IMR-90 (cell line): ENCODE results near the gene CHMP5. TPM values are rescaled to one million over a fixed set of nuclear protein-coding genes. Genes with fewer than 3 reads are reported as not detected.
A peak's percentile ranks its signal among the peaks of the same experiment; 100 is the strongest.

ENCODE experiments used
- ATAC-seq: fragments of 200-7000 bp; cut with Tn5 transposase; 2 replicates; pipeline ENCODE4 v1.9.1; 2020; ENCODE audit warnings: low read depth, mild to moderate bottlenecking, moderate library complexity
- BruUV-seq: library from RNA; stranded (reverse); fragments of 400-500 nt; replicated peaks from 2 replicates; lab custom pipeline; 2021; lab: Mats Ljungman, UMichigan
- CTCF ChIA-PET: fragments of 300-600 bp; formaldehyde crosslinking; extraction: SDS; loops from one replicate; lab custom pipeline; 2021; ENCODE audit warnings: antibody characterized with exemption; lab: Yijun Ruan, JAX
- POLR2A ChIA-PET: fragments of 300-600 bp; sonication (Branson Sonifier 250); formaldehyde crosslinking; loops from one replicate; lab custom pipeline; 2022; ENCODE audit warnings: antibody characterized with exemption; ENCODE audit not compliant: unreplicated experiment; lab: Charles Lee
- DNase-seq: peaks from one replicate; pipeline ENCODE4 v3.0.0; 2013
- H2AFZ ChIP-seq: replicated peaks from 2 replicates; pipeline ENCODE3; 2013; ENCODE audit warnings: low read length, mild to moderate bottlenecking; ENCODE audit not compliant: poor library complexity
- H2AK5ac ChIP-seq: 2 replicates; pipeline ENCODE4 v1.6.1; 2013; ENCODE audit warnings: low read depth, low read length, inconsistent platforms
- H2AK9ac ChIP-seq: replicated peaks from 2 replicates; pipeline ENCODE3; 2013; ENCODE audit warnings: mild to moderate bottlenecking, low read depth, low read length, moderate library complexity; ENCODE audit not compliant: poor library complexity
- H2BK120ac ChIP-seq: 2 replicates; pipeline ENCODE4 v1.6.1; 2013; ENCODE audit warnings: low read depth, low read length, inconsistent platforms
- H2BK15ac ChIP-seq: 3 replicates; pipeline ENCODE4 v1.6.1; 2013; ENCODE audit warnings: low read depth, low read length, inconsistent platforms
- H2BK20ac ChIP-seq: 2 replicates; pipeline ENCODE4 v1.6.1; 2013; ENCODE audit warnings: low read depth, mild to moderate bottlenecking, inconsistent platforms, low read length, moderate library complexity
- H2BK5ac ChIP-seq: 2 replicates; pipeline ENCODE4 v1.6.1; 2013; ENCODE audit warnings: mild to moderate bottlenecking, low read depth, low read length, inconsistent platforms; ENCODE audit not compliant: poor library complexity, severe bottlenecking
- H3K14ac ChIP-seq: replicated peaks from 2 replicates; pipeline ENCODE4 v1.6.1; 2013; ENCODE audit warnings: low read depth, low read length, inconsistent platforms
- H3K18ac ChIP-seq: 2 replicates; pipeline ENCODE4 v1.6.1; 2013; ENCODE audit warnings: low read depth, low read length, control low read depth
- H3K23ac ChIP-seq: 2 replicates; pipeline ENCODE4 v1.6.1; 2013; ENCODE audit warnings: low read depth, low read length, inconsistent platforms
- H3K27ac ChIP-seq: 2 replicates; pipeline ENCODE4 v1.5.1; 2013; ENCODE audit warnings: mild to moderate bottlenecking, control low read depth, low read length; ENCODE audit not compliant: insufficient read depth
- H3K27me3 ChIP-seq: 2 replicates; pipeline ENCODE4 v1.6.1; 2013; ENCODE audit warnings: low read length; ENCODE audit not compliant: control insufficient read depth, insufficient read depth
- H3K36me3 ChIP-seq: 2 replicates; pipeline ENCODE4 v1.6.1; 2013; ENCODE audit warnings: low read length, mixed read lengths; ENCODE audit not compliant: control insufficient read depth, insufficient read depth
- H3K4ac ChIP-seq: 2 replicates; pipeline ENCODE4 v1.6.1; 2013; ENCODE audit warnings: low read depth, low read length, inconsistent platforms
- H3K4me1 ChIP-seq: 2 replicates; pipeline ENCODE4 v1.6.1; 2013; ENCODE audit warnings: low read length, mixed read lengths; ENCODE audit not compliant: control insufficient read depth, insufficient read depth
- H3K4me2 ChIP-seq: 2 replicates; pipeline ENCODE4 v1.6.1; 2013; ENCODE audit warnings: low read depth, mild to moderate bottlenecking, control low read depth, low read length, moderate library complexity
- H3K4me3 ChIP-seq: 2 replicates; pipeline ENCODE4 v1.5.1; 2013; ENCODE audit warnings: low read depth, mild to moderate bottlenecking, control low read depth, low read length, moderate library complexity; ENCODE audit not compliant: insufficient read depth
- H3K56ac ChIP-seq: 2 replicates; pipeline ENCODE4 v1.6.1; 2013; ENCODE audit warnings: low read length, inconsistent platforms; ENCODE audit not compliant: insufficient read depth; ENCODE audit errors: extremely low read depth
- H3K79me1 ChIP-seq, 2 experiments: 2 replicates each; pipeline ENCODE4 v1.6.1; 2013; ENCODE audit warnings: low read length in 2 of 2, inconsistent platforms in 1 of 2, low read depth in 1 of 2
- H3K9ac ChIP-seq: 2 replicates; pipeline ENCODE4 v1.6.1; 2013; ENCODE audit warnings: low read depth, low read length, control low read depth
- H3K9me1 ChIP-seq: 2 replicates; pipeline ENCODE4 v1.6.1; 2013; ENCODE audit warnings: low read length, inconsistent platforms; ENCODE audit not compliant: insufficient read depth
- H3K9me3 ChIP-seq: 2 replicates; pipeline ENCODE4 v1.6.1; 2013; ENCODE audit warnings: low read length; ENCODE audit not compliant: control insufficient read depth, insufficient read depth
- H4K20me1 ChIP-seq: 2 replicates; pipeline ENCODE4 v1.6.1; 2013; ENCODE audit warnings: low read length, inconsistent platforms; ENCODE audit not compliant: insufficient read depth
- H4K5ac ChIP-seq: 2 replicates; pipeline ENCODE4 v1.6.1; 2013; ENCODE audit warnings: mild to moderate bottlenecking, low read depth, low read length, control low read depth
- H4K8ac ChIP-seq, 2 experiments: 2 replicates each; pipeline ENCODE4 v1.6.1; 2013; ENCODE audit warnings: low read depth in 2 of 2, low read length in 2 of 2, control low read depth in 1 of 2, inconsistent platforms in 1 of 2
- H4K91ac ChIP-seq: 2 replicates; pipeline ENCODE4 v1.6.1; 2013; ENCODE audit warnings: low read depth, low read length, inconsistent platforms; ENCODE audit not compliant: insufficient read depth
- BHLHE40 ChIP-seq: fragments of 150-350 bp; IDR thresholded peaks from 2 replicates; pipeline ENCODE4 v1.6.1; 2016; ENCODE audit warnings: mild to moderate bottlenecking, low read depth, low read length
- CEBPB ChIP-seq: IDR thresholded peaks from 2 replicates; pipeline ENCODE4 v1.6.1; 2012; ENCODE audit warnings: low read depth, low read length, improper control_type of control experiment
- CHD1 ChIP-seq: IDR thresholded peaks from 2 replicates; pipeline ENCODE4 v1.6.1; 2012; ENCODE audit warnings: low read depth, low read length, improper control_type of control experiment
- CTCF ChIP-seq: conservative IDR thresholded peaks from 2 replicates; pipeline ENCODE4 v1.5.1; 2012; ENCODE audit warnings: mild to moderate bottlenecking, low read depth, low read length, improper control_type of control experiment
- ELK1 ChIP-seq: fragments of 150-350 bp; IDR thresholded peaks from 2 replicates; pipeline ENCODE4 v1.6.1; 2016; ENCODE audit warnings: low read depth, mild to moderate bottlenecking, low read length, moderate library complexity, borderline replicate concordance
- FOS ChIP-seq: fragments of 150-350 bp; IDR thresholded peaks from 2 replicates; pipeline ENCODE4 v1.6.1; 2016; ENCODE audit warnings: low read depth, low read length
- MAFK ChIP-seq: IDR thresholded peaks from 2 replicates; pipeline ENCODE4 v1.6.1; 2012; ENCODE audit warnings: low read depth, low read length, improper control_type of control experiment
- MAZ ChIP-seq: IDR thresholded peaks from 2 replicates; pipeline ENCODE4 v1.6.1; 2012; ENCODE audit warnings: low read depth, mild to moderate bottlenecking, low read length, improper control_type of control experiment, moderate library complexity, borderline replicate concordance
- MXI1 ChIP-seq: IDR thresholded peaks from 2 replicates; pipeline ENCODE4 v1.6.1; 2012; ENCODE audit warnings: low read depth, mild to moderate bottlenecking, low read length, moderate library complexity, borderline replicate concordance
- NFE2L2 ChIP-seq: fragments of 150-350 bp; IDR thresholded peaks from 2 replicates; pipeline ENCODE4 v1.6.1; 2016; ENCODE audit warnings: low read depth, mild to moderate bottlenecking, low read length
- POLR2A ChIP-seq: IDR thresholded peaks from 2 replicates; pipeline ENCODE4 v1.6.1; 2012; ENCODE audit warnings: mild to moderate bottlenecking, low read depth, low read length
- RAD21 ChIP-seq: IDR thresholded peaks from 2 replicates; pipeline ENCODE4 v1.6.1; 2012; ENCODE audit warnings: low read length, improper control_type of control experiment
- RCOR1 ChIP-seq: IDR thresholded peaks from 2 replicates; pipeline ENCODE4 v1.6.1; 2012; ENCODE audit warnings: mild to moderate bottlenecking, low read length, improper control_type of control experiment; ENCODE audit not compliant: insufficient replicate concordance
- RFX5 ChIP-seq: IDR thresholded peaks from 2 replicates; pipeline ENCODE4 v1.8.0; 2012; ENCODE audit warnings: low read depth, mild to moderate bottlenecking, low read length, moderate library complexity
- SMC3 ChIP-seq: fragments of 150-350 bp; IDR thresholded peaks from 2 replicates; pipeline ENCODE4 v1.6.1; 2016; ENCODE audit warnings: low read depth, mild to moderate bottlenecking, antibody characterized with exemption, low read length, moderate library complexity
- USF2 ChIP-seq: fragments of 150-350 bp; IDR thresholded peaks from 2 replicates; pipeline ENCODE4 v1.6.1; 2017; ENCODE audit warnings: mild to moderate bottlenecking, antibody characterized with exemption, low read length, low read depth
- WGBS, 2 experiments: methylation state at CpG; one replicate each; pipeline versions ENCODE4 v1.1.5 to v1.1.7; 2013; ENCODE audit warnings: missing lambda C conversion rate in 2 of 2; ENCODE audit not compliant: insufficient read length in 1 of 2; ENCODE audit errors: extremely low coverage in 2 of 2; 5-methylcytosine and 5-hydroxymethylcytosine counted together
- dilution Hi-C: fragments of 300-500 bp; cut with HindIII; formaldehyde crosslinking; loops from one replicate; pipeline ENCODE4 v1.14.3; 2018; ENCODE audit warnings: low sequenced_read_pairs; ENCODE audit not compliant: unreplicated experiment
- in situ Hi-C: fragments of 300-500 bp; cut with MboI; formaldehyde crosslinking; loops from 3 replicates; pipeline ENCODE4 v1.14.3; 2019; ENCODE audit warnings: low sequenced_read_pairs, inconsistent platforms, mixed read lengths
- intact Hi-C: fragments of 100-400 bp; cut with micrococcal nuclease; formaldehyde crosslinking; loops from 2 replicates; pipeline ENCODE4 v1.10.0; 2022
- polyA plus RNA-seq, 3 experiments: library from polyadenylated mRNA; depleted of rRNA; stranded (reverse); fragments of >200 nt; gene quantifications; 2 replicates each; pipeline ENCODE4 v1.2.3, GENCODE V29; 2012; ENCODE audit warnings: low replicate concordance in 1 of 3
- total RNA-seq: library from RNA; depleted of rRNA; stranded (reverse); fragments of >200 nt; gene quantifications from 2 replicates; pipeline ENCODE4 v1.2.3, GENCODE V29; 2012

Gene CHMP5
- total and polyA plus RNA-seq, 2 of the 4 experiments (the other 2 are of a cell fraction) = 70.6 to 80.8 TPM

- 0 out of 2 replicates have a peak overlapping the region, but pooled peaks have one; percentile 6 for H2BK120ac ChIP-seq
- H3K18ac ChIP-seq = peak overlapping the region; percentile 36; the same call in 1 of the 2 replicates
- POLR2A ChIA-PET = no interaction called here
- no peak overlapping the region for H2BK5ac ChIP-seq
- no peak overlapping the region for H3K14ac ChIP-seq
- CTCF ChIA-PET = no interaction called here
- dilution Hi-C loops (no loop called here), intact Hi-C loops (no loop called here), in situ Hi-C loops (no loop called here)
- peak; percentile 39 for DNase-seq
- H4K5ac ChIP-seq = no peak overlapping the region
- peaks cover 32% of the 10 kb centered on the region for H3K9me1 ChIP-seq
- no peak overlapping the region for H2AFZ ChIP-seq
- no peaks in the 10 kb centered on the region for H3K9me3 ChIP-seq
- H3K9ac ChIP-seq = no peak overlapping the region
- no peak overlapping the region for H3K27ac ChIP-seq
- H2BK15ac ChIP-seq = peak overlapping the region; percentile 59
- peaks cover 22% of the 10 kb centered on the region for H3K4me1 ChIP-seq
- peak overlapping the region; percentile 17 for H2AK9ac ChIP-seq
- H3K79me1 ChIP-seq = peaks cover 0 to 3% of the 10 kb centered on the region in 2 experiments; a peak in 1 of 4 replicates
- H3K36me3 ChIP-seq = no peaks in the 10 kb centered on the region
- 86% methylated on average over 1 of the region's 3 CpGs; no CpG with 5 or more reads in 1 of the 2 experiments for WGBS, 2 experiments
- peak overlapping the region; percentile 68 for H4K91ac ChIP-seq
- H3K56ac ChIP-seq = no peak overlapping the region
- 0 out of 2 replicates have a peak overlapping the region, but pooled peaks have one; percentile 55 for H3K4ac ChIP-seq
- peak overlapping the region; percentile 74; the same call in 1 of the 2 replicates for H2AK5ac ChIP-seq
- no peaks in the 10 kb centered on the region for H4K20me1 ChIP-seq
- no peak for ATAC-seq
- H3K4me2 ChIP-seq = no peak overlapping the region
- no peak overlapping the region for H3K4me3 ChIP-seq
- BruUV-seq = no TSS peak
- no peak overlapping the region for H3K23ac ChIP-seq
- peak overlapping the region; percentile 33; the same call in 1 of the 2 replicates for H2BK20ac ChIP-seq
- TF ChIP-seq SMC3 (no peak), RCOR1 (no peak), CTCF (no peak), ELK1 (no peak), CHD1 (no peak), CEBPB (no peak), USF2 (no peak), RFX5 (no peak), MXI1 (no peak), FOS (no peak), MAFK (no peak), BHLHE40 (no peak), RAD21 (no peak), NFE2L2 (no peak), MAZ (no peak), POLR2A (no peak)
- H3K27me3 ChIP-seq = no peaks in the 10 kb centered on the region
- H4K8ac ChIP-seq = no peak overlapping the region
Observed at GRCh38 chr9:33236571-33236970, 28.3 kb upstream of the CHMP5 start.
